Kidney (tissue), 14 donors: ENCODE data around the gene ME3. TPM values are rescaled to one million over a fixed set of nuclear protein-coding genes. Genes with fewer than 3 reads are reported as not detected.

ENCODE experiments used
- DNase-seq, 5 donors: peaks; one replicate each; pipeline ENCODE4 v3.0.0-alpha.2; 2013 to 2020
- FAIRE-seq: peaks from 2 replicates; lab custom pipeline; 2012; peaks lifted over from hg19 to GRCh38; lab: Jason Lieb, UNC
- H3K27ac ChIP-seq, 2 donors: one replicate each; pipeline ENCODE4 v1.7.0; 2013; ENCODE audit warnings: low read depth in 2 of 2, low read length in 2 of 2, inconsistent platforms in 1 of 2
- H3K27me3 ChIP-seq: one replicate; pipeline ENCODE4 v1.7.1; 2013; ENCODE audit warnings: low read length, inconsistent platforms; ENCODE audit not compliant: control insufficient read depth, insufficient read depth
- H3K36me3 ChIP-seq, 3 donors: one replicate each; pipeline versions ENCODE4 v1.7.0 to v1.7.1; 2013; ENCODE audit warnings: low read length in 3 of 3, control low read depth in 1 of 3, inconsistent platforms in 1 of 3; ENCODE audit not compliant: insufficient read depth in 3 of 3, control insufficient read depth in 2 of 3
- H3K4me1 ChIP-seq, 3 donors: one replicate each; pipeline versions ENCODE4 v1.7.0 to v1.7.1; 2013; ENCODE audit warnings: low read length in 3 of 3, inconsistent platforms in 1 of 3, low read depth in 1 of 3; ENCODE audit not compliant: control insufficient read depth in 2 of 3, insufficient read depth in 2 of 3
- H3K4me3 ChIP-seq, 3 donors: one replicate each; pipeline versions ENCODE4 v1.7.0 to v1.8.1; 2013; ENCODE audit warnings: low read length in 3 of 3, control low read depth in 1 of 3, inconsistent platforms in 1 of 3
- H3K9ac ChIP-seq, 3 donors: one replicate each; pipeline versions ENCODE4 v1.7.0 to v1.7.1; 2013; ENCODE audit warnings: low read length in 3 of 3, control low read depth in 1 of 3, inconsistent platforms in 1 of 3
- H3K9me3 ChIP-seq, 3 donors: one replicate each; pipeline versions ENCODE4 v1.7.0 to v1.7.1; 2013; ENCODE audit warnings: low read length in 3 of 3, control low read depth in 1 of 3, inconsistent platforms in 1 of 3; ENCODE audit not compliant: control insufficient read depth in 2 of 3, insufficient read depth in 1 of 3
- CTCF ChIP-seq: IDR thresholded peaks from 3 replicates; pipeline ENCODE4 v1.5.1; 2012; ENCODE audit warnings: mild to moderate bottlenecking, moderate library complexity, borderline replicate concordance; ENCODE audit not compliant: insufficient read depth; ENCODE audit errors: extremely low read depth
- intact Hi-C: fragments of 100-400 bp; cut with DNase I; formaldehyde crosslinking; loops from one replicate; pipeline ENCODE4 v1.11.1; 2022
- polyA plus RNA-seq: library from polyadenylated mRNA; stranded (reverse); fragments of 350-450 nt; fragmentation: Illumina TruSeq; extraction: RNeasy Lipid Tissue Mini Kit (QIAGEN cat#74804); gene quantifications from one replicate; pipeline ENCODE4 v1.2.3, GENCODE V29; 2014; ENCODE audit warnings: low read depth, low replicate concordance; ENCODE audit not compliant: insufficient read depth
- total RNA-seq: library from RNA; stranded (reverse); fragmentation: NEBNext Ultra II Directional; extraction: Animal tissue kit (Norgen Biotek cat#: 25700); gene quantifications from one replicate; pipeline ENCODE4 v1.2.1, GENCODE V29; 2021
- donor health status: control.
- donor health status: control.
- donor health status: control.
- donor health status: control.
- donor health status: control.
- donor health status: DM: yes; HTN: yes; CAD: no.
- donor health status: Normal renal cell carcinoma (clear cell type).

The ME3 gene
- total and polyA plus RNA-seq, 2 donors from 2014 or later, result 13.2 to 32.2 TPM

- no peaks in the 10 kb centered on the region for H3K9me3 ChIP-seq
- intact Hi-C loops, result no loop called here
- DNase-seq (no peak), FAIRE-seq (no peak)
- H3K36me3 ChIP-seq, result no peaks in the 10 kb centered on the region
- no peak overlapping the region for H3K9ac ChIP-seq
- no peaks in the 10 kb centered on the region for H3K27me3 ChIP-seq
- no peaks in the 10 kb centered on the region for H3K4me1 ChIP-seq
- no peak overlapping the region for H3K27ac ChIP-seq
- no peak overlapping the region for H3K4me3 ChIP-seq
- TF ChIP-seq CTCF, result no peak
Observed at GRCh38 chr11:86703987-86704386, 31.6 kb upstream of the ME3 start.

- H3K27me3 ChIP-seq, result no peaks in the 10 kb centered on the region
- H3K9me3 ChIP-seq, result no peaks in the 10 kb centered on the region
- FAIRE-seq (no peak), DNase-seq (no peak)
- no peak overlapping the region for H3K9ac ChIP-seq
- peaks cover 0 to 2% (median 0%) of the 10 kb centered on the region in 3 donors for H3K4me1 ChIP-seq
- H3K36me3 ChIP-seq, result no peaks in the 10 kb centered on the region
- intact Hi-C loops, result no loop called here
- H3K27ac ChIP-seq, result no peak overlapping the region
- no peak overlapping the region for H3K4me3 ChIP-seq
- no peak for TF ChIP-seq CTCF
Observed at GRCh38 chr11:86702220-86702983, 30.0 kb upstream of the ME3 start.

GRCh38 chr11:86699040-86699791 lies 26.8 kb upstream of the ME3 start:
- no peak overlapping the region for H3K4me3 ChIP-seq
- H3K9me3 ChIP-seq, result no peaks in the 10 kb centered on the region
- DNase-seq (no peak), FAIRE-seq (no peak)
- no peak for TF ChIP-seq CTCF
- intact Hi-C loops, result no loop called here
- H3K27ac ChIP-seq, result no peak overlapping the region
- H3K4me1 ChIP-seq, result peaks cover 0 to 2% (median 0%) of the 10 kb centered on the region in 3 donors
- H3K27me3 ChIP-seq, result no peaks in the 10 kb centered on the region
- no peak overlapping the region for H3K9ac ChIP-seq
- no peaks in the 10 kb centered on the region for H3K36me3 ChIP-seq
